PC-9 (cell line): ENCODE results near the gene ULK1.

Experiments used
- CTCF ChIP-seq: fragments of 200-600 bp; sonication (generic); conservative IDR thresholded peaks from 2 replicates; pipeline ENCODE4 v1.6.1; 2017; ENCODE audit warnings: mixed run types, antibody characterized with exemption, mild to moderate bottlenecking, moderate library complexity
- EZH2 ChIP-seq: fragments of 200-600 bp; sonication (generic); IDR thresholded peaks from 2 replicates; pipeline ENCODE4 v1.8.0; 2017; ENCODE audit warnings: antibody characterized with exemption, low read depth

GRCh38 chr12:131896811-131897270 lies 2.4 kb downstream of the ULK1 start:
- TF ChIP-seq CTCF (no peak), EZH2 (no peak)
